Measurements from ENCODE around the gene CCDC60.

CCDC60 gene

GRCh38 chr12:119576118-119576810, 241.7 kb downstream of the CCDC60 start:
- Histone ChIP-seq H3K4me1 (ENCODE audit: control insufficient read depth in 1 of 2, insufficient read depth in 1 of 2, low read depth in 1 of 2, low read length in 1 of 2) (no peaks in the 10 kb centered on the region), H3K27ac (no peak overlapping the region), H3K4me3 (ENCODE audit: low read depth in 1 of 2, low read length in 1 of 2) (no peak overlapping the region), H3K9me3 (no peaks in the 10 kb centered on the region), H3K27me3 (peaks cover 6% of the 10 kb centered on the region), H3K36me3 (no peaks in the 10 kb centered on the region)
- no peak for TF ChIP-seq CTCF (IDR thresholded peaks at IDR 0.05)

- Histone ChIP-seq H3K4me1 (ENCODE audit: control insufficient read depth in 1 of 2, insufficient read depth in 1 of 2, low read depth in 1 of 2, low read length in 1 of 2) (no peaks in the 10 kb centered on the region), H3K4me3 (ENCODE audit: low read depth in 1 of 2, low read length in 1 of 2) (no peak overlapping the region), H3K36me3 (no peaks in the 10 kb centered on the region), H3K9me3 (no peaks in the 10 kb centered on the region), H3K27ac (no peak overlapping the region), H3K27me3 (peaks cover 6% of the 10 kb centered on the region)
- TF ChIP-seq CTCF (IDR thresholded peaks at IDR 0.05): no peak
These were observed 242.4 kb downstream of the CCDC60 start for GRCh38 chr12:119576915-119577314.

- H3K36me3 ChIP-seq: no peaks in the 10 kb centered on the region
- no peak for TF ChIP-seq CTCF (IDR thresholded peaks at IDR 0.05)
- no peaks in the 10 kb centered on the region for H3K9me3 ChIP-seq
- no peak overlapping the region for H3K27ac ChIP-seq
- no peak overlapping the region for H3K4me3 ChIP-seq (ENCODE audit: low read depth in 1 of 2, low read length in 1 of 2)
- H3K27me3 ChIP-seq: peaks cover 10% of the 10 kb centered on the region
- H3K4me1 ChIP-seq (ENCODE audit: control insufficient read depth in 1 of 2, insufficient read depth in 1 of 2, low read depth in 1 of 2, low read length in 1 of 2): no peaks in the 10 kb centered on the region
These were observed 243.6 kb downstream of the CCDC60 start for GRCh38 chr12:119578112-119578511.

GRCh38 chr12:119589097-119589496, 254.6 kb downstream of the CCDC60 start:
- no peak for TF ChIP-seq CTCF (IDR thresholded peaks at IDR 0.05)
- no peaks in the 10 kb centered on the region for H3K36me3 ChIP-seq
- H3K27me3 ChIP-seq: peaks cover 50% of the 10 kb centered on the region
- no peak overlapping the region for H3K27ac ChIP-seq
- H3K9me3 ChIP-seq: no peaks in the 10 kb centered on the region
- H3K4me1 ChIP-seq (ENCODE audit: control insufficient read depth in 1 of 2, insufficient read depth in 1 of 2, low read depth in 1 of 2, low read length in 1 of 2): no peaks in the 10 kb centered on the region
- H3K4me3 ChIP-seq (ENCODE audit: low read depth in 1 of 2, low read length in 1 of 2): no peak overlapping the region

- no peak overlapping the region for H3K27ac ChIP-seq
- H3K9me3 ChIP-seq: no peaks in the 10 kb centered on the region
- H3K36me3 ChIP-seq: no peaks in the 10 kb centered on the region
- H3K4me3 ChIP-seq (ENCODE audit: low read depth in 1 of 2, low read length in 1 of 2): no peak overlapping the region
- no peak for TF ChIP-seq CTCF (IDR thresholded peaks at IDR 0.05)
- H3K27me3 ChIP-seq: peaks cover 55% of the 10 kb centered on the region
- H3K4me1 ChIP-seq (ENCODE audit: control insufficient read depth in 1 of 2, insufficient read depth in 1 of 2, low read depth in 1 of 2, low read length in 1 of 2): no peaks in the 10 kb centered on the region
These were observed 255.1 kb downstream of the CCDC60 start for GRCh38 chr12:119589634-119590033.
